ENCODE results near the gene ADM2.

- TF ChIP-seq POLR2A (IDR thresholded peaks at IDR 0.05) (no peak), CTCF (IDR thresholded peaks at IDR 0.05) (no peak)
These were observed 7.5 kb downstream of the ADM2 start for GRCh38 chr22:50488886-50489285.

All from right lobe of liver (tissue), 4 donors.